ENCODE data around the gene MAP2K5. TPM values are rescaled to one million over a fixed set of nuclear protein-coding genes. Genes with fewer than 3 reads are reported as not detected.

Gene MAP2K5
- total and polyA plus RNA-seq, 9 of the 15 experiments (the other 6 are each of a cell fraction or from before 2014, with no cell fraction given), result 0.41 to 16.5 (median 7.5) TPM

- Histone ChIP-seq H3K36me3 (ENCODE audit: control insufficient read depth, insufficient read depth, low read length) (no peaks in the 10 kb centered on the region), H2AFZ (ENCODE audit: low read depth, low read length) (no peak overlapping the region), H3K79me2 (ENCODE audit: control insufficient read depth, insufficient read depth, low read length) (no peaks in the 10 kb centered on the region), H3K27ac (ENCODE audit: extremely low read depth, low read depth, low read length) (no peak overlapping the region), H3K4me3 (no peak overlapping the region), H3K9me1 (ENCODE audit: control insufficient read depth, insufficient read depth, low read length) (no peaks in the 10 kb centered on the region), H3K4me2 (ENCODE audit: insufficient read depth, low read length) (no peak overlapping the region), H3K9ac (ENCODE audit: insufficient read depth in 1 of 2, low read depth in 2 of 2, low read length in 2 of 2) (no peak overlapping the region), H3K27me3 (ENCODE audit: control insufficient read depth in 2 of 2, insufficient read depth in 2 of 2, low read length in 2 of 2) (no peaks in the 10 kb centered on the region), H3K9me3 (replicated peaks; ENCODE audit: control insufficient read depth, insufficient read depth, low read depth, low read length) (no peaks in the 10 kb centered on the region), H4K20me1 (replicated peaks; ENCODE audit: control insufficient read depth, insufficient read depth, low read length) (no peaks in the 10 kb centered on the region), H3K4me1 (replicated peaks in 1 of 2; ENCODE audit: control insufficient read depth in 2 of 2, insufficient read depth in 2 of 2, low read length in 2 of 2) (peaks cover 0 to 8% of the 10 kb centered on the region in 2 experiments; a peak in 3 of 5 replicates)
- ATAC-seq (no peak), FAIRE-seq (no peak), DNase-seq (ENCODE audit: extremely low read depth in 1 of 4, low spot score in 3 of 4) (no peak)
- POLR2A ChIA-PET, result interaction anchor here (1.1 kb wide), 1 partner anchor 40 kb away, joined by 4 read pairs; no protein-coding TSS in a partner anchor
- in situ Hi-C loops (cut with MboI) (no loop called here), intact Hi-C loops (cut with micrococcal nuclease) (no loop called here)
- WGBS (ENCODE audit: insufficient coverage, low coverage, missing lambda C conversion rate), result 65% methylated on average over 4 of the region's 4 CpGs
- CTCF ChIA-PET (ENCODE audit: low intra/inter-chr PET ratio), result no interaction called here
- BruUV-seq (replicated peaks), result no TSS peak
- TF ChIP-seq, protein P1, sequence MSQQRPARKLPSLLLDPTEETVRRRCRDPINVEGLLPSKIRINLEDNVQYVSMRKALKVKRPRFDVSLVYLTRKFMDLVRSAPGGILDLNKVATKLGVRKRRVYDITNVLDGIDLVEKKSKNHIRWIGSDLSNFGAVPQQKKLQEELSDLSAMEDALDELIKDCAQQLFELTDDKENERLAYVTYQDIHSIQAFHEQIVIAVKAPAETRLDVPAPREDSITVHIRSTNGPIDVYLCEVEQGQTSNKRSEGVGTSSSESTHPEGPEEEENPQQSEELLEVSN (IDR thresholded peaks at IDR 0.05; ENCODE audit: borderline replicate concordance in 1 of 2, extremely low read depth in 1 of 2, insufficient read depth in 1 of 2, insufficient read length in 1 of 2, low read depth in 1 of 2, low read length in 1 of 2, poor library complexity in 1 of 2, severe bottlenecking in 1 of 2), result no peak
- TF ChIP-seq, protein P2, sequence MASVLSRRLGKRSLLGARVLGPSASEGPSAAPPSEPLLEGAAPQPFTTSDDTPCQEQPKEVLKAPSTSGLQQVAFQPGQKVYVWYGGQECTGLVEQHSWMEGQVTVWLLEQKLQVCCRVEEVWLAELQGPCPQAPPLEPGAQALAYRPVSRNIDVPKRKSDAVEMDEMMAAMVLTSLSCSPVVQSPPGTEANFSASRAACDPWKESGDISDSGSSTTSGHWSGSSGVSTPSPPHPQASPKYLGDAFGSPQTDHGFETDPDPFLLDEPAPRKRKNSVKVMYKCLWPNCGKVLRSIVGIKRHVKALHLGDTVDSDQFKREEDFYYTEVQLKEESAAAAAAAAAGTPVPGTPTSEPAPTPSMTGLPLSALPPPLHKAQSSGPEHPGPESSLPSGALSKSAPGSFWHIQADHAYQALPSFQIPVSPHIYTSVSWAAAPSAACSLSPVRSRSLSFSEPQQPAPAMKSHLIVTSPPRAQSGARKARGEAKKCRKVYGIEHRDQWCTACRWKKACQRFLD (CRISPR knock-in tag; IDR thresholded peaks at IDR 0.05), result no peak
- TF ChIP-seq THRB (CRISPR knock-in tag; conservative IDR thresholded peaks at IDR 0.05) (no peak), NFXL1 (CRISPR knock-in tag; IDR thresholded peaks at IDR 0.05) (no peak), KLF13 (tag; IDR thresholded peaks at IDR 0.05; ENCODE audit: borderline replicate concordance, low read depth) (no peak), RB1 (IDR thresholded peaks at IDR 0.05; ENCODE audit: low read depth) (no peak), CCNT2 (IDR thresholded peaks at IDR 0.05; ENCODE audit: borderline replicate concordance, extremely low read depth, insufficient read length, low read depth, low read length) (no peak), SAP30 (IDR thresholded peaks at IDR 0.05; ENCODE audit: borderline replicate concordance, insufficient read depth, low read depth, low read length, poor library complexity, severe bottlenecking) (no peak), NRF1 (conservative IDR thresholded peaks at IDR 0.05 in 1 of 2, IDR thresholded peaks at IDR 0.05 in 1 of 2) (no peak), HDAC8 (tag; IDR thresholded peaks at IDR 0.05) (no peak), SNRNP70 (optimal IDR thresholded peaks at IDR 0.05; ENCODE audit: low read depth, low read length) (no peak), HMG20B (CRISPR knock-in tag; IDR thresholded peaks at IDR 0.05) (no peak)
- TF ChIP-seq, protein P3, sequence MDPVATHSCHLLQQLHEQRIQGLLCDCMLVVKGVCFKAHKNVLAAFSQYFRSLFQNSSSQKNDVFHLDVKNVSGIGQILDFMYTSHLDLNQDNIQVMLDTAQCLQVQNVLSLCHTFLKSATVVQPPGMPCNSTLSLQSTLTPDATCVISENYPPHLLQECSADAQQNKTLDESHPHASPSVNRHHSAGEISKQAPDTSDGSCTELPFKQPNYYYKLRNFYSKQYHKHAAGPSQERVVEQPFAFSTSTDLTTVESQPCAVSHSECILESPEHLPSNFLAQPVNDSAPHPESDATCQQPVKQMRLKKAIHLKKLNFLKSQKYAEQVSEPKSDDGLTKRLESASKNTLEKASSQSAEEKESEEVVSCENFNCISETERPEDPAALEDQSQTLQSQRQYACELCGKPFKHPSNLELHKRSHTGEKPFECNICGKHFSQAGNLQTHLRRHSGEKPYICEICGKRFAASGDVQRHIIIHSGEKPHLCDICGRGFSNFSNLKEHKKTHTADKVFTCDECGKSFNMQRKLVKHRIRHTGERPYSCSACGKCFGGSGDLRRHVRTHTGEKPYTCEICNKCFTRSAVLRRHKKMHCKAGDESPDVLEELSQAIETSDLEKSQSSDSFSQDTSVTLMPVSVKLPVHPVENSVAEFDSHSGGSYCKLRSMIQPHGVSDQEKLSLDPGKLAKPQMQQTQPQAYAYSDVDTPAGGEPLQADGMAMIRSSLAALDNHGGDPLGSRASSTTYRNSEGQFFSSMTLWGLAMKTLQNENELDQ (CRISPR knock-in tag; IDR thresholded peaks at IDR 0.05; ENCODE audit: borderline replicate concordance), result no peak
Observed at GRCh38 chr15:67716171-67716570, 173.7 kb downstream of the MAP2K5 start.
